8988T (cell line): ENCODE data around the gene SLC12A1.
"Not testable (repeated sequence)": the region's sequence is repeated elsewhere in the genome, so short reads cannot be mapped to it uniquely, and the experiment has no call there.

Source experiments
- DNase-seq: peaks from one replicate; pipeline ENCODE4 v3.0.0; 2011

Gene SLC12A1

GRCh38 chr15:48315041-48315440 is 108.9 kb downstream of the SLC12A1 start:
- DNase-seq: no peak

- DNase-seq: no peak
These were observed 111.1 kb downstream of the SLC12A1 start for GRCh38 chr15:48317221-48317620.

DNA sequence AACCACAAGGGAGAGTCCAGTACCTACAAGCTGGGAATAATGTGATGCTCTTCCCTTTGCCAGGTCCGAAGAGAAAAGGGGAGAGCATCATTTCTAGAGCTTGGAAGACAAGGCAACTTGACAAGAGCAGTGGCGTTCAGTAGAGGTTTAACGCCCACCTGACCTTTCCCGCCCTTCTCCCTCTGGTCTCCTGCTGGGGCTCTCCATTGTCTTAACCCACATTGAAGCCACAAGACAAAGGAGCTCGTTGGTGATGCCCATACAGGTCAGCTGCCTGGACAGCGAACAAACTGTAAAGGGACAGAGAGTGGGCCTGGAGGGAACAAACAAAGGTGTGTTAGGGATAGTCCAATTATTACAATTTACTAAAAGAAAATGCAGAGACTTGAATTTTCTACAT is 112.0 kb downstream of the SLC12A1 start:
- DNase-seq: no peak

DNA sequence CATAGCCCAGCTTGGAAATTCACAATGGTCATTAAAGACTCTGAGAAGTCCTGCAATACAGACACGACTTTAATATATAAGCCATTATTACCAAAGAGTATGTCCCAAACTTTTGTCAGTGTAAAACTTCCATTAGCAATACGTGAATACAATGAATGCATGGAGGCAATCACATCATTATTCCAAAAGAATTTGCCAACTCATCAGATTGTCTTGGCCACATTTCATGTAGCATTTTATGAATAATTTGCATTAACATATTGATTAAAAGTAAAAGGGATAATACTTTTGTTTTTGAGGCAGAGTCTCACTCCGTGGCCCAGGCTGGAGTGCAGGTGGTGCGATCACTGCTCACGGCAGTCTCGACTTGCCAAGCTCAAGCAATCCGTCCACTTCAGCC is 117.2 kb downstream of the SLC12A1 start:
- DNase-seq: no peak

- DNase-seq: no peak
These were observed 118.8 kb downstream of the SLC12A1 start for GRCh38 chr15:48324949-48325348.

- DNase-seq: no peak
These were observed 119.3 kb downstream of the SLC12A1 start for GRCh38 chr15:48325400-48325799.

DNA sequence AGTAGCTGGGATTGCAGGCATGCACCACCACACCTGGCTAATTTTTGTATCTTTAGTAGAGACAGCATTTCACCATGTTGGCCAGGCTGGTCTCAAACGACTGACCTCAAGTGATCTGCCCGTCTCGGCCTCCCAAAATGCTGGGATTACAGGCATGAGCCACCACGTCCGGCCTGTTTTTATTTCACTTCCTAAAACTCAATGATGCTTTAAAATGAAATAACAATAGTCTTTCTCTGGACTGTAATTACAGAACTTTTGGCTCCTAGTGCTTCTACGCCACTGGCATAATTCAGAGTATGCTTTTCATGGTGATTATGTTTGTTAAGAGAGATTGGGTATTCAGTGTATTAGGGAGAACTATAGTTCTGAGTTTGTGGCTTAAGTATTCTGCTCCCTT is 120.1 kb downstream of the SLC12A1 start:
- DNase-seq: not testable (repeated sequence)

GRCh38 chr15:48330105-48330785 is 124.1 kb downstream of the SLC12A1 start:
- no peak for DNase-seq

DNA sequence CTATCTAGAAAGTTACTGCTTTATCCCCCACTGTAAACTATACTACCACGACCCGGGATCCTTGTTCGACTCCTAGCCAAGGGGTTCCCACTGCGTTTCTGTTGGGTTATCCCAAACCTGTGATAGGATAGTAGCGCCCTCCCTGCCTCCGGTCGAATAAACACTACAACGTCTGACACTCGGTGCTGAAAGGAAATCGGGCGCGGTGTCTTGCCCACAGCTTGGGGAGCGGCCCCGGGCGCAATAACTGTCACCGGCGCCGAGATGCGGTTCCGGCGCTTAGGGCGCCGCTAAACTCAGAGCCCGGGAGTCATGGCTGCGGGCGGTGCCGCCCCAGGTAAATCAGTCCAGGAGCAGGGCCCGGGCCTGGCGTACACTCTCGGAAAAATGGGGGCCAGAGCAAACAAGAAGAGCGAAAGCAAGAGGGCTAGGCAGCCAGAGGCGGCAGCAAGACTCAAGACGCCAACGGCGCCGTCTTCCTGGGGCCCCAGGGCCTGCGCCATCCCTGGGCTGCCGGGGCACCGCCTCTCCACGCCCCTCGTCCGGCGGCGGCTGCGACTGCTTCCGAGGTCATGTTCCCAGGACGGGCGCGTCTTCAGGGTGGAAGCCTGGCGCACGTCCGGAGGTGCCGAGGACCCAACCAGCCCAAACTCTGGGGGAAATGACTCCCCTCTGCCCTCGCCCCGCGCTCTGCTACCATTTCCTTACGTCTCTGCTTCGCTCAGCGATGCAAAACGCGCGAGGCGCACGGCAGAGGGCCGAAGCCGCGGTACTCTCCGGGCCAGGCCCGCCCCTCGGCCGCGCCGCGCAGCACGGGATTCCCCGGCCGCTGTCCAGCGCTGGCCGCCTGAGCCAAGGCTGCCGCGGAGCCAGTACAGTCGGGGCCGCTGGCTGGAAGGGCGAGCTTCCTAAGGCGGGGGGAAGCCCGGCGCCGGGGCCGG is 125.0 kb downstream of the SLC12A1 start, which contains the start of gene DUT:
Gene DUT, plus strand, starts transcription at position 575 of the 941 bp plus-strand sequence. Its CDS starts 87 bp downstream, at position 662.
- peak; percentile 26 for DNase-seq

- peak; percentile 19 for DNase-seq
These were observed 125.9 kb downstream of the SLC12A1 start for GRCh38 chr15:48331796-48332641.

GRCh38 chr15:48332642-48333034 is 126.5 kb downstream of the SLC12A1 start:
- DNase-seq: no peak

- DNase-seq: no peak
These were observed 127.4 kb downstream of the SLC12A1 start for GRCh38 chr15:48333540-48333939.

DNA sequence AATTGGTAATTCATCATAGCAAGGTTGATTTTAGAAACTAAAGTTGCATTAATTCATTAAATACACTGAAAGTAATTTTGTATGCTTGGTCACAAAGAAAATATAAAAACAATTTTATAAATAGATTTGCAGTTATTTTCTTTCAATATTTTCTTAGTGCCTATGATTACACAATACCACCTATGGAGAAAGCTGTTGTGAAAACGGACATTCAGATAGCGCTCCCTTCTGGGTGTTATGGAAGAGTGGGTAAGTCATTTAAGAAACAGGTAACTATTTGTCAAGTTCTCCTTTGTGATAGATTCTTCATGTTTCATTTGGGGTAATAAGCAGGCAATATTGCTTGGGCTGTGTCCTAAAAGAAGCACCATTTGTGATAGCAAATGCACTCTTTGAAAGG is 128.2 kb downstream of the SLC12A1 start:
- no peak for DNase-seq

DNA sequence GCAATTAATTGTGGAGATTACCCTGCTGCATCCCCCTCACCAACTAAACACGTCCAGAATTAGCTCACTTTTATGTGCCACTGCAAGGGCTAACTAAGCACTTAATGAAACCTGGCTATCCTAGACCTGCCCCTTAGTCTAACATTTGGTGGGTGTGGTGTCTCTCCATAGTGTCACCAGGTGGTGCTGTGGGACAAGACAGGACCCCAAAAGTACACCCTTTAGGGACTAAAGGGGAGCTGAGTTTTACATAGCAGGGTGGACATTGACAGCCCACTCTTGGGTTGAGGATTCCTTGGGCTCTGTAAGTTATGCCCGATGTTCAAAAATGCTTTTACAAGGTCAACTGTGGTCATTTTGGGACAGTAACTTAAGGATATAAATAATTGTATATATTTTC is 130.8 kb downstream of the SLC12A1 start:
- DNase-seq: no peak

DNA sequence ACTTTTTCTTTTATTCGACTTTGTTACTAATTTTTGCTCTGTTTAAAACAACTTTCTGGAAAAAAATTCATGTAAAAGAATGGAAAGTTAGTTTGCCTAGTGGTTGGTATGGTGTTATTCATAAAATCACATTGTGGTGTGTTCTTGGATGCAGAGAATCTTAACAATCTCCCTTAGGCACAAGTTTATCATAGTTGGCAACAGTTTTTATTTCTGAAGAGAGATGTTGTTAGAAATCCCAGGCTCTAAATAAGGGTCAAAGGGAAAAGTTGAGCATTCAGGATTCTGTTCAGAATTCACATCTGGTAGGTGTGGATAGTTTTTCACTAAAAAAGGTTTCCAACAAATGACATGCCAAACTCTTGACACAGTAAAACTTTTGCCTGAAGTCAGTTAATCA is 131.5 kb downstream of the SLC12A1 start:
- DNase-seq: no peak

GRCh38 chr15:48340111-48340510 is 134.0 kb downstream of the SLC12A1 start:
- no peak for DNase-seq

DNA sequence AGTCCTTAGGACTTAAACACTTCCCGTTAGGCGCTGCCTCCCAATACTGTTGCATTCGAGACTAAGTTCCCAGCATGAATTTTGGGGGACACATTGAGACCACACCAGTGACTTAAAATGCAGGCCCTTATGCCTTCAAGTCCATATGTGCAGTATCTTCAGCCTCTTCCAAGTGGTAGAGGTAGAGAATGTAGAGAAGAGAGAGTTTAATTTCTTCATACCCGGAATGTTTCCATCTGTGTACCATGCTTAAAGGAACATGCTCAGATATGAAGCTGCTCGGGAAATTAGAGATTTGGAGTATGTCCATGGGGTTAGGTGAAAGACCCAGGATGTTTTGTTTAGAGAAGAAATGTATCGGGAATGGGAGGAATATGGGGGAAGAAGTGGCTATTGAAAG is 137.8 kb downstream of the SLC12A1 start:
- DNase-seq: no peak

DNA sequence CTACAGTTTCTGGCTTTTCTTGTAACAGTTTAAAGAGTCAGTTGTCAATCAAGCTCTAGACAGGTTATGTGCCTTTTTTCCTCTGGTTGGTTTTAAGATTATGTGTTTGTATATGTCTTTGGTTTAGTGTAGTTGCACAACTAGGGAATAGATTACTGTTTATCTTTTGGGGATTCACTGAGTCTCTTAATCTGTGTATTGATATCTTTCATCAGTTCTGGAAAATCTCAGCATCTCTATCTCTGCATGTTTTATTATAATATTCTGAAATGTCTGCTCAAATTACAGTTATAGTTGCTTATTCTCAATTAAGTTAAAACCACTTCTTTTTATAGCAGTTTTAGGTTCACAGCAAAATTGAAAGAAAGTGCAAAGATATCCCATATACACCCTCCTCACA is 139.4 kb downstream of the SLC12A1 start:
- DNase-seq: no peak

DNA sequence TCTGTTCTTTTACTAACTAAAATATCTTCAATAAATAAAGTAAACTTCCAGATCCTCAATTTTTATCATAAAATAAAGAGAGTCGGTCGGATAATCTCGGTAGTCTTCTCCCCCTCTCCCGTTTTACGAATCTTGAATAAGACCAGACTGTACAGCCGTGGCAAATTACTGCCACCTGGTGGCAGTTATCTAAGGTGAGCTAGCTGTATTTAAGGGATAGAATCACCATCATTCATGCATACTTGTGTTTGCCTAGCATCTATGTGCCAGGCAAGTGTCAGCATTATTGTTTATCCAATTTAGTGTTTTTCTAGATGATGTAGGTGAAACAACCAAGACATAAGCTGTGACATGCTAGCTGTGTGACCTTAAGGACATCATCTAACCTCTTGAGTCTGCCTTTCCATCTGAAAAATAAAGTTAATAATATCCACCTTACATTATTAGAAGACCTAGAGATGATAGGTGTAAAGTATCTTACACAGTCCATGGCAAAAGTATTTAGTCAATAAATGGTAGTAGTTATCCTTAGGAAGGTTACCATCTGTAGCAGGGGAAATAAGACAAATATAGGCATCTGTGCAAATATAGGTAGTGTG is 146.5 kb downstream of the SLC12A1 start:
- DNase-seq: no peak
